ENCODE data around the gene PLCH2.

The PLCH2 gene

GRCh38 chr1:2479618-2480017, 3.5 kb downstream of the PLCH2 start:
- no peak for DNase-seq (ENCODE audit: low read depth, low spot score)

- DNase-seq (ENCODE audit: low read depth, low spot score), result no peak
Measured at GRCh38 chr1:2480236-2480985, 4.3 kb downstream of the PLCH2 start.

GRCh38 chr1:2480986-2481364, 4.9 kb downstream of the PLCH2 start:
- no peak for DNase-seq (ENCODE audit: low read depth, low spot score)

GRCh38 chr1:2481885-2482284, 5.8 kb downstream of the PLCH2 start:
- DNase-seq (ENCODE audit: low read depth, low spot score), result no peak

- DNase-seq (ENCODE audit: low read depth, low spot score), result no peak
Measured at GRCh38 chr1:2482588-2482987, 6.5 kb downstream of the PLCH2 start.

- no peak for DNase-seq (ENCODE audit: low read depth, low spot score)
Measured at GRCh38 chr1:2483026-2483425, 6.9 kb downstream of the PLCH2 start.

- DNase-seq (ENCODE audit: low read depth, low spot score), result no peak
Measured at GRCh38 chr1:2483970-2484369, 7.9 kb downstream of the PLCH2 start.

- no peak for DNase-seq (ENCODE audit: low read depth, low spot score)
Measured at GRCh38 chr1:2486041-2486440, 10.0 kb downstream of the PLCH2 start.

GRCh38 chr1:2486558-2486957, 10.5 kb downstream of the PLCH2 start:
- DNase-seq (ENCODE audit: low read depth, low spot score), result no peak

- DNase-seq (ENCODE audit: low read depth, low spot score), result no peak
Measured at GRCh38 chr1:2488688-2489087, 12.6 kb downstream of the PLCH2 start.

GRCh38 chr1:2489615-2490014, 13.5 kb downstream of the PLCH2 start:
- no peak for DNase-seq (ENCODE audit: low read depth, low spot score)

GRCh38 chr1:2492091-2492490, 16.0 kb downstream of the PLCH2 start:
- DNase-seq (ENCODE audit: low read depth, low spot score), result no peak

- no peak for DNase-seq (ENCODE audit: low read depth, low spot score)
Measured at GRCh38 chr1:2493218-2493617, 17.1 kb downstream of the PLCH2 start.

- no peak for DNase-seq (ENCODE audit: low read depth, low spot score)
Measured at GRCh38 chr1:2493691-2494322, 17.7 kb downstream of the PLCH2 start.

- no peak for DNase-seq (ENCODE audit: low read depth, low spot score)
Measured at GRCh38 chr1:2494323-2494693, 18.2 kb downstream of the PLCH2 start.

GRCh38 chr1:2495026-2495425, 18.9 kb downstream of the PLCH2 start:
- DNase-seq (ENCODE audit: low read depth, low spot score), result no peak

- DNase-seq (ENCODE audit: low read depth, low spot score), result no peak
Measured at GRCh38 chr1:2495546-2495945, 19.5 kb downstream of the PLCH2 start.

GRCh38 chr1:2496087-2496622, 20.1 kb downstream of the PLCH2 start:
- DNase-seq (ENCODE audit: low read depth, low spot score), result no peak

GRCh38 chr1:2496746-2497145, 20.7 kb downstream of the PLCH2 start:
- no peak for DNase-seq (ENCODE audit: low read depth, low spot score)

- no peak for DNase-seq (ENCODE audit: low read depth, low spot score)
Measured at GRCh38 chr1:2497891-2498290, 21.8 kb downstream of the PLCH2 start.

GRCh38 chr1:2498648-2499047, 22.6 kb downstream of the PLCH2 start:
- DNase-seq (ENCODE audit: low read depth, low spot score), result no peak

GRCh38 chr1:2499260-2499659, 23.2 kb downstream of the PLCH2 start:
- no peak for DNase-seq (ENCODE audit: low read depth, low spot score)

GRCh38 chr1:2499986-2500596, 24.0 kb downstream of the PLCH2 start:
- no peak for DNase-seq (ENCODE audit: low read depth, low spot score)
